Stimulated activated CD8-positive, alpha-beta memory T cell treated with anti-CD3 and anti-CD28 coated beads, Interleukin-7, amount 100 ng/mL, for 24 hours (primary cell): ENCODE data around the gene SEMA5A.

ENCODE experiments used
- DNase-seq: peaks from one replicate; pipeline ENCODE4 v3.0.0-alpha.2; 2020; ENCODE audit warnings: low read depth

The SEMA5A gene

GRCh38 chr5:9324348-9325077 is 221.4 kb downstream of the SEMA5A start:
- no peak for DNase-seq

- no peak for DNase-seq
Observed at GRCh38 chr5:9320652-9321051, 225.2 kb downstream of the SEMA5A start.

- DNase-seq = no peak
Observed at GRCh38 chr5:9318031-9318430, 227.8 kb downstream of the SEMA5A start.

GRCh38 chr5:9316733-9317132 is 229.1 kb downstream of the SEMA5A start:
- DNase-seq = no peak

GRCh38 chr5:9316041-9316440 is 229.8 kb downstream of the SEMA5A start:
- DNase-seq = no peak

- DNase-seq = no peak
Observed at GRCh38 chr5:9314558-9314957, 231.3 kb downstream of the SEMA5A start.

GRCh38 chr5:9313751-9314150 is 232.1 kb downstream of the SEMA5A start:
- DNase-seq = no peak

- DNase-seq = no peak
Observed at GRCh38 chr5:9307150-9307549, 238.7 kb downstream of the SEMA5A start.

GRCh38 chr5:9302218-9302617 is 243.7 kb downstream of the SEMA5A start:
- DNase-seq = no peak

- DNase-seq = no peak
Observed at GRCh38 chr5:9301200-9301599, 244.7 kb downstream of the SEMA5A start.

- DNase-seq = no peak
Observed at GRCh38 chr5:9297134-9297533, 248.7 kb downstream of the SEMA5A start.

- no peak for DNase-seq
Observed at GRCh38 chr5:9295466-9295801, 250.4 kb downstream of the SEMA5A start.

- DNase-seq = no peak
Observed at GRCh38 chr5:9294793-9295465, 250.9 kb downstream of the SEMA5A start.

- DNase-seq = no peak
Observed at GRCh38 chr5:9288234-9288633, 257.6 kb downstream of the SEMA5A start.

GRCh38 chr5:9284781-9285307 is 261.0 kb downstream of the SEMA5A start:
- no peak for DNase-seq

GRCh38 chr5:9284272-9284671 is 261.6 kb downstream of the SEMA5A start:
- DNase-seq = no peak

- DNase-seq = no peak
Observed at GRCh38 chr5:9283473-9283872, 262.4 kb downstream of the SEMA5A start.

- DNase-seq = no peak
Observed at GRCh38 chr5:9283021-9283420, 262.9 kb downstream of the SEMA5A start.

GRCh38 chr5:9282211-9282610 is 263.7 kb downstream of the SEMA5A start:
- DNase-seq = no peak

- no peak for DNase-seq
Observed at GRCh38 chr5:9279774-9280173, 266.1 kb downstream of the SEMA5A start.

- DNase-seq = no peak
Observed at GRCh38 chr5:9278921-9279603, 266.8 kb downstream of the SEMA5A start.

GRCh38 chr5:9269014-9269413 is 276.9 kb downstream of the SEMA5A start:
- no peak for DNase-seq

- no peak for DNase-seq
Observed at GRCh38 chr5:9268226-9268625, 277.6 kb downstream of the SEMA5A start.
